Mammary epithelial cell (primary cell): Measurements from ENCODE around the gene FBXL16.

Source experiments
- CTCF ChIP-seq, 2 donors: IDR thresholded peaks in 1 of 2; conservative IDR thresholded peaks in 1 of 2; 2 replicates each; pipeline ENCODE4 v1.5.1; 2011 to 2012; ENCODE audit warnings: inconsistent platforms in 2 of 2, low read length in 2 of 2, mild to moderate bottlenecking in 2 of 2, control low read depth in 1 of 2, low read depth in 1 of 2; ENCODE audit not compliant: insufficient read depth in 1 of 2; ENCODE audit errors: extremely low read depth in 1 of 2
- EZH2 ChIP-seq: IDR thresholded peaks from 2 replicates; pipeline ENCODE4 v1.6.1; 2012; ENCODE audit warnings: low read length, inconsistent platforms, borderline replicate concordance

- no peak for TF ChIP-seq CTCF (conservative IDR thresholded peaks at IDR 0.05 in 1 of 2, IDR thresholded peaks at IDR 0.05 in 1 of 2; ENCODE audit: extremely low read depth in 1 of 2, insufficient read depth in 1 of 2, low read depth in 1 of 2, low read length in 2 of 2)
- no peak for TF ChIP-seq EZH2
Observed at GRCh38 chr16:672851-673250, 32.8 kb downstream of the FBXL16 start.
